ENCODE results near the gene NRXN3. TPM values are rescaled to one million over a fixed set of nuclear protein-coding genes. Genes with fewer than 3 reads are reported as not detected.
A peak's percentile ranks its signal among the peaks of the same experiment; 100 is the strongest.

NRXN3 gene
- total and polyA plus RNA-seq, 2 donors (not counting 1 experiment from before 2014, with no cell fraction given), result 0.83 to 34.6 TPM

DNA sequence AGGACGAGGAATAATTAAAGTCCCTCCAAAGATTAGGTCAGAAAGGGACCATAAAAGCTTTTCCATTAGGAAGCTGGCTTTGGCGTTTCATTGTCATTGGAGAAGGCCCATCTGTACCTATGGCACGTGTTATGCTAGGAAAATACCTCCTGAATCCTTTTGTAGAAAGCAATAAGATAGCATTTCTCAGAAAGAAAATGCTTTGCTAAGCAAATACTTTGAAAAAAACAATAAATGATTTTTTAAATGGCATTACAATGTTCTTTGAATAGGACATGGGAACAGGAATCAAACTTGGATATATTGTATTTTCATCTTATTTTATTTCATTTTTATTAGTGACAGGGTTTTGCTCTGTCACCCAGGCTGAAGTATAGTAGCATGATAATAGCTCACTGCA is 967.7 kb downstream of the NRXN3 start:
- no peak for DNase-seq (ENCODE audit: low read depth in 2 of 2)
- H3K4me1 ChIP-seq (ENCODE audit: control insufficient read depth, extremely low read depth, insufficient read depth, low read length), result no peaks in the 10 kb centered on the region
- H3K4me3 ChIP-seq (replicated peaks in 1 of 4; ENCODE audit: control extremely low read depth in 1 of 4, insufficient read depth in 1 of 4, low read depth in 3 of 4, low read length in 4 of 4), result no peak overlapping the region
- H3K36me3 ChIP-seq (ENCODE audit: control insufficient read depth, insufficient read depth, low read length), result no peaks in the 10 kb centered on the region
- no peaks in the 10 kb centered on the region for H3K27me3 ChIP-seq (ENCODE audit: control insufficient read depth, insufficient read depth, low read length)
- no peak overlapping the region for H3K9ac ChIP-seq (ENCODE audit: insufficient read depth, low read length)
- no peaks in the 10 kb centered on the region for H3K79me2 ChIP-seq (ENCODE audit: control insufficient read depth, insufficient read depth, low read length)
- H3K9me3 ChIP-seq (ENCODE audit: control insufficient read depth, insufficient read depth, low read depth, low read length), result no peaks in the 10 kb centered on the region
- H2AFZ ChIP-seq (ENCODE audit: low read length), result no peak overlapping the region
- H3K4me2 ChIP-seq (ENCODE audit: extremely low read depth, insufficient read depth, low read length), result no peak overlapping the region
- TF ChIP-seq, protein P1, sequence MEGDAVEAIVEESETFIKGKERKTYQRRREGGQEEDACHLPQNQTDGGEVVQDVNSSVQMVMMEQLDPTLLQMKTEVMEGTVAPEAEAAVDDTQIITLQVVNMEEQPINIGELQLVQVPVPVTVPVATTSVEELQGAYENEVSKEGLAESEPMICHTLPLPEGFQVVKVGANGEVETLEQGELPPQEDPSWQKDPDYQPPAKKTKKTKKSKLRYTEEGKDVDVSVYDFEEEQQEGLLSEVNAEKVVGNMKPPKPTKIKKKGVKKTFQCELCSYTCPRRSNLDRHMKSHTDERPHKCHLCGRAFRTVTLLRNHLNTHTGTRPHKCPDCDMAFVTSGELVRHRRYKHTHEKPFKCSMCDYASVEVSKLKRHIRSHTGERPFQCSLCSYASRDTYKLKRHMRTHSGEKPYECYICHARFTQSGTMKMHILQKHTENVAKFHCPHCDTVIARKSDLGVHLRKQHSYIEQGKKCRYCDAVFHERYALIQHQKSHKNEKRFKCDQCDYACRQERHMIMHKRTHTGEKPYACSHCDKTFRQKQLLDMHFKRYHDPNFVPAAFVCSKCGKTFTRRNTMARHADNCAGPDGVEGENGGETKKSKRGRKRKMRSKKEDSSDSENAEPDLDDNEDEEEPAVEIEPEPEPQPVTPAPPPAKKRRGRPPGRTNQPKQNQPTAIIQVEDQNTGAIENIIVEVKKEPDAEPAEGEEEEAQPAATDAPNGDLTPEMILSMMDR (conservative IDR thresholded peaks at IDR 0.05 in 1 of 2, IDR thresholded peaks at IDR 0.05 in 1 of 2; ENCODE audit: low read depth in 1 of 2, low read length in 2 of 2), result no peak
- TF ChIP-seq EZH2 (IDR thresholded peaks at IDR 0.05; ENCODE audit: low read length, missing control alignments), result no peak
- H3K27ac ChIP-seq (ENCODE audit: insufficient read depth, low read length), result no peak overlapping the region
- H4K20me1 ChIP-seq (ENCODE audit: control insufficient read depth, extremely low read depth, insufficient read depth, low read length), result no peaks in the 10 kb centered on the region

DNA sequence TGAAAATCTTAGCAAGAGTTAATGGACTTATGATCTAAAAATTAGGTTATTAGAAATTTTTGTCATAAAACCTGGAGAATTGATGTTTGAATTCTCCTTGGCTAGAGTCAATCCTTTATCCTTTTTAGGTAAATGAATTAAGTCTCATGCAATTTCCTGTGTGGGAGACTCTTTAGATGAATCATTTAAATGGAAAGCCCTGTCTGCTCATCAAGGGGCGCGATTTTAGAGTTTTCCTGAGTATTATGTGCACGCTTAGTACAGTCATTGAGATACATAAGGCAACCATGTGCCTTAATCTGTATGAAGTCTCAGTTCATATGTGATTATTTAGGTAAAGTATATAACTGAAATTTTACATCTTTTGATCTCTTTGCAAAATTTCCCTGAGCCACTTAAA is 974.7 kb downstream of the NRXN3 start:
- peak in 1 of 2 donors; percentile 49 for DNase-seq (ENCODE audit: low read depth in 2 of 2)
- no peak for TF ChIP-seq EZH2 (IDR thresholded peaks at IDR 0.05; ENCODE audit: low read length, missing control alignments)
- TF ChIP-seq, protein P1 (conservative IDR thresholded peaks at IDR 0.05 in 1 of 2, IDR thresholded peaks at IDR 0.05 in 1 of 2; ENCODE audit: low read depth in 1 of 2, low read length in 2 of 2), result no peak
- Histone ChIP-seq H3K9ac (ENCODE audit: insufficient read depth, low read length) (no peak overlapping the region), H2AFZ (ENCODE audit: low read length) (no peak overlapping the region), H3K36me3 (ENCODE audit: control insufficient read depth, insufficient read depth, low read length) (no peaks in the 10 kb centered on the region), H3K27me3 (ENCODE audit: control insufficient read depth, insufficient read depth, low read length) (no peaks in the 10 kb centered on the region), H3K4me1 (ENCODE audit: control insufficient read depth, extremely low read depth, insufficient read depth, low read length) (no peaks in the 10 kb centered on the region), H3K27ac (ENCODE audit: insufficient read depth, low read length) (no peak overlapping the region), H3K9me3 (ENCODE audit: control insufficient read depth, insufficient read depth, low read depth, low read length) (no peaks in the 10 kb centered on the region), H3K4me3 (replicated peaks in 1 of 4; ENCODE audit: control extremely low read depth in 1 of 4, insufficient read depth in 1 of 4, low read depth in 3 of 4, low read length in 4 of 4) (no peak overlapping the region), H3K4me2 (ENCODE audit: extremely low read depth, insufficient read depth, low read length) (no peak overlapping the region), H4K20me1 (ENCODE audit: control insufficient read depth, extremely low read depth, insufficient read depth, low read length) (no peaks in the 10 kb centered on the region), H3K79me2 (ENCODE audit: control insufficient read depth, insufficient read depth, low read length) (no peaks in the 10 kb centered on the region)

DNA sequence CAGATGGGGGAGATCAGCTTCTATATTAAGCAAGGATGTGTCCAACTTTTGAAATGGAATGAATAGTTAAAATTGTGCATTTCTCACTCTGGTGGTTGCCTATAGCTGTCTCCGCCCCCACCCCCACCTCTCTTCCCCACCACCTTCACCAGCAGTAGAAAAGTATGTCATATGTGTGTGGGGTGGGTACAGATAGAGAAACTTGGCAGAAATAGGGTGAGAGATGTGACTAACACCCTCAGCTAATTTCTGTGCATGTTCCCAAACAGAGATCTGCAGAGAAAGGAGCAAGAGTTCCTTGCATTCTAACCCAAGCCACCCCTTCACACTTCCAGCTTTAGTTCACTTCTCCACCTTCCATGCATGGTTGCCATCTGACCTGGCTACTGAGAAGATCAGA is 980.1 kb downstream of the NRXN3 start:
- Histone ChIP-seq H4K20me1 (ENCODE audit: control insufficient read depth, extremely low read depth, insufficient read depth, low read length) (no peaks in the 10 kb centered on the region), H3K4me3 (replicated peaks in 1 of 4; ENCODE audit: control extremely low read depth in 1 of 4, insufficient read depth in 1 of 4, low read depth in 3 of 4, low read length in 4 of 4) (no peak overlapping the region), H3K4me2 (ENCODE audit: extremely low read depth, insufficient read depth, low read length) (no peak overlapping the region), H3K27me3 (ENCODE audit: control insufficient read depth, insufficient read depth, low read length) (no peaks in the 10 kb centered on the region), H3K9me3 (ENCODE audit: control insufficient read depth, insufficient read depth, low read depth, low read length) (no peaks in the 10 kb centered on the region), H3K27ac (ENCODE audit: insufficient read depth, low read length) (no peak overlapping the region), H3K36me3 (ENCODE audit: control insufficient read depth, insufficient read depth, low read length) (no peaks in the 10 kb centered on the region), H3K79me2 (ENCODE audit: control insufficient read depth, insufficient read depth, low read length) (no peaks in the 10 kb centered on the region), H2AFZ (ENCODE audit: low read length) (no peak overlapping the region), H3K4me1 (ENCODE audit: control insufficient read depth, extremely low read depth, insufficient read depth, low read length) (no peaks in the 10 kb centered on the region), H3K9ac (ENCODE audit: insufficient read depth, low read length) (no peak overlapping the region)
- DNase-seq (ENCODE audit: low read depth in 2 of 2), result no peak
- TF ChIP-seq, protein P1 (conservative IDR thresholded peaks at IDR 0.05 in 1 of 2, IDR thresholded peaks at IDR 0.05 in 1 of 2; ENCODE audit: low read depth in 1 of 2, low read length in 2 of 2), result no peak
- no peak for TF ChIP-seq EZH2 (IDR thresholded peaks at IDR 0.05; ENCODE audit: low read length, missing control alignments)

Measured in fibroblast of lung (primary cell).